Osteoblast (primary cell): ENCODE measurements around the gene THAP3. TPM values are rescaled to one million over a fixed set of nuclear protein-coding genes. Genes with fewer than 3 reads are reported as not detected.

Source experiments
- DNase-seq: peaks from one replicate; pipeline ENCODE4 v3.0.0; 2011; ENCODE audit warnings: low spot score, mixed read lengths; ENCODE audit not compliant: insufficient read length; ENCODE audit errors: missing footprints
- H2AFZ ChIP-seq: 2 replicates; pipeline ENCODE4 v1.6.0; 2011; ENCODE audit warnings: mild to moderate bottlenecking, low read length
- H3K27ac ChIP-seq: 2 replicates; pipeline ENCODE4 v1.5.1; 2011; ENCODE audit warnings: mild to moderate bottlenecking, low read depth, low read length, moderate library complexity
- H3K27me3 ChIP-seq: 2 replicates; pipeline ENCODE4 v1.6.0; 2012; ENCODE audit warnings: mild to moderate bottlenecking, control low read depth, inconsistent platforms, low read length, moderate library complexity; ENCODE audit not compliant: insufficient read depth
- H3K36me3 ChIP-seq: 2 replicates; pipeline ENCODE4 v1.5.1; 2011; ENCODE audit warnings: mild to moderate bottlenecking, low read length, control low read depth, moderate library complexity; ENCODE audit not compliant: insufficient read depth
- H3K4me1 ChIP-seq: 2 replicates; pipeline ENCODE4 v1.5.1; 2011; ENCODE audit warnings: mild to moderate bottlenecking, low read length, control low read depth, moderate library complexity; ENCODE audit not compliant: insufficient read depth
- H3K4me2 ChIP-seq: 2 replicates; pipeline ENCODE4 v1.6.0; 2011; ENCODE audit warnings: mild to moderate bottlenecking, low read length; ENCODE audit not compliant: insufficient read depth
- H3K4me3 ChIP-seq: fragments of 200-600 bp; sonication (generic); 3 replicates; pipeline ENCODE4 v1.5.1; 2012; ENCODE audit warnings: mild to moderate bottlenecking, low read length, inconsistent platforms; ENCODE audit not compliant: insufficient read depth
- H3K79me2 ChIP-seq: 2 replicates; pipeline ENCODE4 v1.6.0; 2012; ENCODE audit warnings: mild to moderate bottlenecking, low read length, control low read depth, inconsistent platforms; ENCODE audit not compliant: insufficient read depth
- H3K9me3 ChIP-seq: 2 replicates; pipeline ENCODE4 v1.5.1; 2011; ENCODE audit warnings: low read depth, low read length, control low read depth
- H4K20me1 ChIP-seq: 2 replicates; pipeline ENCODE4 v1.6.0; 2012; ENCODE audit warnings: mild to moderate bottlenecking, low read length, control low read depth; ENCODE audit not compliant: insufficient read depth
- CTCF ChIP-seq: IDR thresholded peaks from 2 replicates; pipeline ENCODE4 v1.5.1; 2011; ENCODE audit warnings: mild to moderate bottlenecking, low read depth, low read length, moderate library complexity; ENCODE audit errors: extremely low read depth
- total RNA-seq: library from RNA; depleted of rRNA; stranded (reverse); fragments of >200 nt; gene quantifications from 2 replicates; pipeline ENCODE4 v1.2.3, GENCODE V29; 2012

THAP3 gene
- total RNA-seq, 1 donor, result 19.5 TPM

GRCh38 chr1:6603915-6604558, 20.6 kb upstream of the THAP3 start:
- Histone ChIP-seq H3K27me3 (no peaks in the 10 kb centered on the region), H3K4me3 (peak overlapping the region; percentile 85), H3K4me2 (peak overlapping the region; percentile 100), H3K4me1 (peaks cover 35% of the 10 kb centered on the region), H3K9me3 (no peaks in the 10 kb centered on the region), H4K20me1 (peaks cover 31% of the 10 kb centered on the region), H3K36me3 (peaks cover 9% of the 10 kb centered on the region), H3K79me2 (peaks cover 33% of the 10 kb centered on the region), H3K27ac (peak overlapping the region; percentile 99), H2AFZ (peak overlapping the region; percentile 80)
- DNase-seq, result peak; percentile 97
- no peak for TF ChIP-seq CTCF

DNA sequence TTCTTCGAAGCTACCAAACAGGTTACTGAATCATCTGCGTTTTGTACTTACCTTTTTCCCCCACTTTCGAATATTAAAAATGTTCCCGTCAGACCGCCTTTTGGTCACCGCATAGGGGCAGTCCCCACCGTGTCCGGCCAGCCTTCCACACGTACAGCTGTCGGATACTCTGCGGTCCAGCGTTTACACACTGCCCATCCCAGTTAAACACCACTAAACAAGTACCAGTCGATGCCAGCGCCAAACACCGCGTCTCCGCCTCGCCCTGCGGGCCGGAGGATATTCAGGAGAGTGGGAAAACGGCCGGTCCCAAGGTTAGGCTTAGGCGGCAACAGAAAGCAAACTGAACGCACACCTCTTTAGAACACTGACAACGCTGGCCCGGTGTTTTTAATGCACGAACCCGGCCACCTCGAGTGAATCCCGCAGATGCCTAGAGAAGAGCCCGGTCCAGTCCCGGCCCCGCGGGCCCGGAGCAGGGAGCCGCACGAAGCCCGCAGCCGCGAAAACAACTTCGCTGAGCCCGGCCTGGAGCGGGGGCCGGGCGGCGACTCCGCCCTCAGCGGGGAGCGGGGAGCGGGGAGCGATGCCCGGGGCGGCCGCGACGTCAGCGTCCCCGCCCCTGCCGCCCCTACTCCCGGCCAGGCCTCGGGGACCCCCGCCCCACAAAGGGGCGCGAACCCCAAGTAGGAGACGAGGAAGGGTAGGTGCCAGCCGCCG, 11.9 kb upstream of the THAP3 start:
- no peak for TF ChIP-seq CTCF
- Histone ChIP-seq H2AFZ (peak overlapping the region; percentile 90), H3K27ac (peak overlapping the region; percentile 77), H4K20me1 (peaks cover 21% of the 10 kb centered on the region), H3K9me3 (no peaks in the 10 kb centered on the region), H3K79me2 (peaks cover 48% of the 10 kb centered on the region), H3K4me1 (peaks cover 5% of the 10 kb centered on the region), H3K4me3 (peak overlapping the region; percentile 96), H3K36me3 (peaks cover 12% of the 10 kb centered on the region), H3K4me2 (peak overlapping the region; percentile 95), H3K27me3 (no peaks in the 10 kb centered on the region)
- DNase-seq, result peak; percentile 98

DNA sequence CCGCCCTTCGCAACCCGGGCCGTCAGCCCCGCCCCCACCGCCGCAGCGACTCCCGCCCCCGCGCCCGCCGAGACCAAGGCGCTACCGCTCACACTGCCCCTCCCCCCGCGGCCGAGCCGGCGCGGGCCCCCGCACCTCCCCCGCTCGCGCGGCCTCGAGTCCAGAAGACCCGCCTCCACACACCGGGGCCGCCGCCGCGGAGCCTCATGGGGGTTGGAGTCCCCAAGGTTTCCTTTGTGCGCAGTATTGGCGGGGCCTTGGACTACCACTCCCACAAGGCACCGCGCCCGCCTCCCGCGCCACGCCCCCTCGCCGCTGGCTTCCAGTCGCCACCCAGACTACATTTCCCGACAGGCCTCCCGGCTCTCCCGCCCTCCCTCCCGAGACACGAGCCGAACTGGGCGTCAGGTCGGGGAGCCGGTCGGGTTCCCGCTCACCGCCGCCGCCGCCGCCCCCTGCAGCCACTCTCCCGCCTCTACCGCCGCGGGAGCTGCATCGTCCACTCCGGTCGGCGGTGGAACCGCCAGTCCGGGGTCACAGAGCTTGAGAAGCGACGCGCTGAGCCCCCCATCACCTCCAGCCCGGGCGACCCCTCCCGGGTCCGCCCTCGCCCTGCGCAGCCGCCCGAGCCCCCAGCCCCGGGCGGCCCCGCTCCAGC, 11.2 kb upstream of the THAP3 start, which contains the start of gene PHF13:
Gene PHF13 (plus strand): TSS at position 371 of the 658 bp plus-strand sequence. CDS start 336 bp downstream, outside the sequence.
- TF ChIP-seq CTCF, result no peak
- Histone ChIP-seq H3K9me3 (no peaks in the 10 kb centered on the region), H3K36me3 (peaks cover 19% of the 10 kb centered on the region), H3K79me2 (peaks cover 54% of the 10 kb centered on the region), H4K20me1 (peaks cover 27% of the 10 kb centered on the region), H3K4me3 (peak within 1 kb of the TSS; percentile 96), H2AFZ (peak within 1 kb of the TSS; percentile 90), H3K27ac (peak within 1 kb of the TSS; percentile 77), H3K4me2 (peak within 1 kb of the TSS; percentile 95), H3K4me1 (peaks cover 5% of the 10 kb centered on the region), H3K27me3 (no peaks in the 10 kb centered on the region)
- DNase-seq, result peak; percentile 100
